ENCODE results near the gene NCCRP1. TPM values are rescaled to one million over a fixed set of nuclear protein-coding genes. Genes with fewer than 3 reads are reported as not detected.

Gene NCCRP1
- total RNA-seq, 1 donor from 2014 or later: 9.9 TPM

- DNase-seq (ENCODE audit: low read depth): no peak
- H3K4me3 ChIP-seq (ENCODE audit: low read depth, low read length): no peak overlapping the region
- TF ChIP-seq, protein P1, sequence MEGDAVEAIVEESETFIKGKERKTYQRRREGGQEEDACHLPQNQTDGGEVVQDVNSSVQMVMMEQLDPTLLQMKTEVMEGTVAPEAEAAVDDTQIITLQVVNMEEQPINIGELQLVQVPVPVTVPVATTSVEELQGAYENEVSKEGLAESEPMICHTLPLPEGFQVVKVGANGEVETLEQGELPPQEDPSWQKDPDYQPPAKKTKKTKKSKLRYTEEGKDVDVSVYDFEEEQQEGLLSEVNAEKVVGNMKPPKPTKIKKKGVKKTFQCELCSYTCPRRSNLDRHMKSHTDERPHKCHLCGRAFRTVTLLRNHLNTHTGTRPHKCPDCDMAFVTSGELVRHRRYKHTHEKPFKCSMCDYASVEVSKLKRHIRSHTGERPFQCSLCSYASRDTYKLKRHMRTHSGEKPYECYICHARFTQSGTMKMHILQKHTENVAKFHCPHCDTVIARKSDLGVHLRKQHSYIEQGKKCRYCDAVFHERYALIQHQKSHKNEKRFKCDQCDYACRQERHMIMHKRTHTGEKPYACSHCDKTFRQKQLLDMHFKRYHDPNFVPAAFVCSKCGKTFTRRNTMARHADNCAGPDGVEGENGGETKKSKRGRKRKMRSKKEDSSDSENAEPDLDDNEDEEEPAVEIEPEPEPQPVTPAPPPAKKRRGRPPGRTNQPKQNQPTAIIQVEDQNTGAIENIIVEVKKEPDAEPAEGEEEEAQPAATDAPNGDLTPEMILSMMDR (conservative IDR thresholded peaks at IDR 0.05; ENCODE audit: low read depth, low read length): no peak
Measured at GRCh38 chr19:39154100-39154628, 42.6 kb upstream of the NCCRP1 start.

DNA sequence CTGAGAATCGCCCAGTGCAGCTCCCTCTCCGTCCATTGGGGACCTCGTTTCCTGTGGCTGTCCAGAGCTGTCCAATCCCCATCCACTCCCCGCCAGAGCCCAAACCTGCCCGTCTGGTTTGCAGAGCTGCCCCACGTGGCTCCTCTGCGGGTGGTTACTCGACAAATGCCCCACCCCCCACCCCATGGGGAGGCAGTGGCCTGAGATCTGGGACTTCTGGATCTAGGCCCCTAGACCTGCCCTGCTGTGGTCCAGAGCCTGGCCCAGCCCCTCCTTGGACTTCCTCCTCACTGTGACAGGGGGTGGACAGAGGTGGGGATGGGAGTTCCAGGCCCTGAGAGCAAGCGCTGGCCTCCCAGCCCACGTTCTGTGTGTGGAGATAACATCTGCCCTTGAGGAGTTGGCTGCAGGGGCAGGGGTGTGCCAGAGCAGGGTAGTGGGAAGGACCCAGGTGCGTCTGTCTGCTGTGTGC is 42.1 kb upstream of the NCCRP1 start:
- no peak overlapping the region for H3K4me3 ChIP-seq (ENCODE audit: low read depth, low read length)
- TF ChIP-seq, protein P1 (conservative IDR thresholded peaks at IDR 0.05; ENCODE audit: low read depth, low read length): no peak
- no peak for DNase-seq (ENCODE audit: low read depth)

GRCh38 chr19:39155114-39155700 is 41.6 kb upstream of the NCCRP1 start:
- TF ChIP-seq, protein P1 (conservative IDR thresholded peaks at IDR 0.05; ENCODE audit: low read depth, low read length): no peak
- DNase-seq (ENCODE audit: low read depth): no peak
- H3K4me3 ChIP-seq (ENCODE audit: low read depth, low read length): no peak overlapping the region

DNA sequence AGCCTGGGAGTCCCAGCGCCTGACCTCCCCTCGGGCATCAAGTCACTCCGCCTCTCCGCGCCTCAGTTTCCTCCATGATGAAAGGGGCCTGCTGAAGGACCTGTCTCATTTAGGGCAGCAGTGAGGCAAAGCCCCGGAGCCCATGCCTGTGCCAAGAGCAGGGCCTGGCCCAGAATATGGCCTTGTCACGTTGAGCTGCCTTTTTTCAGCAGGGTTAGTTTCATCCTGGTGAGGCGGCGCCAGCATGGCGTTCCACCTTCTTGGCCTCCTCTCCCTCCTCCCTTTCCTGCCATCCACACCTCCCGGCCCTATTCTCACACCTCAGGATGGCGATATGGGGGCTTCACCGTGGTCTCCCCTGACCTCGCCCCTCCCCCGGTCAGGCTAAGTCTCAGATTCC is 41.0 kb upstream of the NCCRP1 start:
- no peak overlapping the region for H3K4me3 ChIP-seq (ENCODE audit: low read depth, low read length)
- no peak for DNase-seq (ENCODE audit: low read depth)
- TF ChIP-seq, protein P1 (conservative IDR thresholded peaks at IDR 0.05; ENCODE audit: low read depth, low read length): no peak

DNA sequence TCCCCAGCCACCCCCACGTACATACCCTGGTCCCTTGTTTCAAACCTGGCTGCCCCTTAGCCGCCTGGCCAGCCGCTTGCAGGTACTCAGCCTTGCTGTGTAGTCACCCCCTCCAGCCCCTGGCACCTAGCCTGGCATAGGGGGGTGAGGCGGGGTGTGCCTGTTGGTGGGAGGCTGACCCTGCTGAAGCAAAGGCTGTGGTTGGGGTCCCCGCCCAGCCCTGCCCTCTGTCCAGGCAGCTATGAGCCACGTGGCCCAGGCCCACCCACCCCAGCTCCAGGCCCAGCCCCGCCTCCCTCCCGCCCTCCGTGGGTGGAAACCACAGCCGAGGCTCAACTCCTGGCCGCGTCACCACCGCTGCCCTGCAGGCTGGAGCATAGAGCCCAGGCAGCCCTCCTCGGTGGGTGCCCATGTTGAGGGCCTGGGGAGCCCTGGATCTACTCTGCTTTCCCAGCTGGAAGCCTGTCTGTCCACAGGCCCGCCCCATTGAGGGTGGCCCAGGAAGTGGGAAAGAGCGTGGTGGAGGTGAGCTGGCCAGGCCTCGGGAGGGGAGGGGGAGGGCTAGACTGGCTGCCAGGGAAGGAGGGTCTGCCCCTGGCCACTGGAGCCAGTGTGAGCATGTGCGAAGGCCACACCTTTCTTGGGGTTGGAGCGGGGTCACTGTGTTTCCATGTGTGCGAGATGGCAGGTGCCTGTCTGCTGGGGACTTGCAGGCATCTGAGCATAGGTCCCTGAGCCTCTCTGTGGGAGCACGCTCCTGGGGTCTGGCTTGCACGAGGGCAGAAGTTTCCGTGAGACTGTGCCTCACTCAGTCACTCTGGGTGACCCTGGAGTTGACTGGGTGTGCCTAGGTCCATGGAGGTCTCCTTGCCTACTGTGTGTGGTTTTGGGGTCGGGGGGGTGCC is 40.2 kb upstream of the NCCRP1 start:
- TF ChIP-seq, protein P1 (conservative IDR thresholded peaks at IDR 0.05; ENCODE audit: low read depth, low read length): no peak
- no peak for DNase-seq (ENCODE audit: low read depth)
- peak overlapping the region; percentile 8 for H3K4me3 ChIP-seq (ENCODE audit: low read depth, low read length)

- no peak for DNase-seq (ENCODE audit: low read depth)
- TF ChIP-seq, protein P1 (conservative IDR thresholded peaks at IDR 0.05; ENCODE audit: low read depth, low read length): no peak
- H3K4me3 ChIP-seq (ENCODE audit: low read depth, low read length): no peak overlapping the region
Measured at GRCh38 chr19:39157275-39157996, 39.3 kb upstream of the NCCRP1 start.

Measured in epithelial cell of proximal tubule (primary cell).